ENCODE results near the gene SUSD1. TPM values are rescaled to one million over a fixed set of nuclear protein-coding genes. Genes with fewer than 3 reads are reported as not detected.

Gene SUSD1
- total RNA-seq, 2 experiments from 2014 or later, result 0.32 TPM; not detected in 1

DNA sequence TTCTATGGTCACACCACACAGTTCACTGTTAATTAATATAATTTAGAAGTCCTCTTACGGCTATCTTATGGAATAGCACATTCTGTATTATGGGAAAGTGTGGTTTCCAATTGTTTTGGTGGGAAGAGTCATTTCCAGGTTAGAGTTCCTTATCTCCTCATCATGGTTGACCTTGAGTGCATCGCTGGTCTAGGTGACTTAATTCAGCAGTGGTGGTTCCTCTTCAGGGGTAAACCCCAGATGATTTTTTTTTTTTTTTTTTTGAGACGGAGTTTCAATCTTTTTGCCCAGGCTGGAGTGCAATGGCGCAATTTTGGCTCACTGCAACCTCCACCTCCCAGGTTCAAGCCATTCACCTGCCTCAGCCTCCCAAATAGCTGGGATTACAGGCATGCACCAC is 171.6 kb downstream of the SUSD1 start:
- Histone ChIP-seq H3K36me3 (ENCODE audit: insufficient read depth, low read length) (no peaks in the 10 kb centered on the region), H4K20me1 (ENCODE audit: insufficient read depth, low read length) (no peaks in the 10 kb centered on the region), H2AFZ (ENCODE audit: low read length) (no peak overlapping the region), H3K27ac (ENCODE audit: low read depth, low read length, poor library complexity, severe bottlenecking) (no peak overlapping the region), H3K9me3 (ENCODE audit: low read length) (no peaks in the 10 kb centered on the region), H3K79me2 (ENCODE audit: insufficient read depth, low read depth, low read length) (no peaks in the 10 kb centered on the region), H3K4me2 (ENCODE audit: low read length) (no peak overlapping the region), H3K9me2 (ENCODE audit: insufficient read depth, low read length) (no peaks in the 10 kb centered on the region), H3K4me1 (ENCODE audit: insufficient read depth, low read length, poor library complexity, severe bottlenecking) (no peaks in the 10 kb centered on the region), H3K4me3 (ENCODE audit: low read depth, low read length, poor library complexity, severe bottlenecking) (no peak overlapping the region)
- ChIA-PET CTCF (ENCODE audit: unreplicated experiment) (no interaction called here), POLR2A (interaction anchor here (0.7 kb wide), 1 partner anchor 161 kb away, joined by 8 read pairs; no protein-coding TSS in a partner anchor)
- BruUV-seq (replicated peaks), result no TSS peak
- DNase-seq (ENCODE audit: low spot score), result no peak
- intact Hi-C loops (cut with micrococcal nuclease; ENCODE audit: unreplicated experiment), result no loop called here
- TF ChIP-seq, protein P1, sequence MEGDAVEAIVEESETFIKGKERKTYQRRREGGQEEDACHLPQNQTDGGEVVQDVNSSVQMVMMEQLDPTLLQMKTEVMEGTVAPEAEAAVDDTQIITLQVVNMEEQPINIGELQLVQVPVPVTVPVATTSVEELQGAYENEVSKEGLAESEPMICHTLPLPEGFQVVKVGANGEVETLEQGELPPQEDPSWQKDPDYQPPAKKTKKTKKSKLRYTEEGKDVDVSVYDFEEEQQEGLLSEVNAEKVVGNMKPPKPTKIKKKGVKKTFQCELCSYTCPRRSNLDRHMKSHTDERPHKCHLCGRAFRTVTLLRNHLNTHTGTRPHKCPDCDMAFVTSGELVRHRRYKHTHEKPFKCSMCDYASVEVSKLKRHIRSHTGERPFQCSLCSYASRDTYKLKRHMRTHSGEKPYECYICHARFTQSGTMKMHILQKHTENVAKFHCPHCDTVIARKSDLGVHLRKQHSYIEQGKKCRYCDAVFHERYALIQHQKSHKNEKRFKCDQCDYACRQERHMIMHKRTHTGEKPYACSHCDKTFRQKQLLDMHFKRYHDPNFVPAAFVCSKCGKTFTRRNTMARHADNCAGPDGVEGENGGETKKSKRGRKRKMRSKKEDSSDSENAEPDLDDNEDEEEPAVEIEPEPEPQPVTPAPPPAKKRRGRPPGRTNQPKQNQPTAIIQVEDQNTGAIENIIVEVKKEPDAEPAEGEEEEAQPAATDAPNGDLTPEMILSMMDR (conservative IDR thresholded peaks at IDR 0.05; ENCODE audit: low read length), result no peak
- no peak for TF ChIP-seq EZH2phosphoT487 (IDR thresholded peaks at IDR 0.05; ENCODE audit: borderline replicate concordance, low read depth, low read length)

DNA sequence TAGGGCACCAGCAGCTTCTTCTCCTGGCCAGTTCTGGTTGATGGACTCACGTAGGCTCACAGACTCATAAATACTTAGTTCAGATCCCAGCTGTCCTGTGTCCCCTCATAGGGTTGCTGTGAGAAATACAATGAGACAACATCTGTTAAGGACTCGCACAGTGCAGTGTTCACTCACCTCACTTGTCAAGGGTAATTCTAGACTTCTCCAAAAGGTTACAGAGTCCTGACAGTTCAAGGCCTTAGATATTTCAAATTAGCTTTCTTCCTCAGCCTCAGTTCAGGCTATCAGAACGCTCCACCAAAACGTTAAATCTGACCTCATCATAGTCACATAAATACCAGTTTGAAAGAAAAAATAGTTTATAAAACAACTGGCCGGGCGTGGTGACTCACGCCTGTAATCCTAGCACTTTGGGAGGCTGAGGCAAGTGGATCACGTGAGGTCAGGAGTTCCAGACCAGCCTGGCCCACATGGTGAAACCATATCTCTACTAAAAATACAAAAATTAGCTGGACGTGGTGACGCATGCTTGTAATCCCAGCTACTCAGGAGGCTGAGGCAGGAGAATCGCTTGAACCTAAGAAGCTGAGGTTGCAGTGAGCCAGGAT is 172.1 kb downstream of the SUSD1 start:
- TF ChIP-seq, protein P1 (conservative IDR thresholded peaks at IDR 0.05; ENCODE audit: low read length), result no peak
- TF ChIP-seq EZH2phosphoT487 (IDR thresholded peaks at IDR 0.05; ENCODE audit: borderline replicate concordance, low read depth, low read length), result no peak
- H2AFZ ChIP-seq (ENCODE audit: low read length), result no peak overlapping the region

DNA sequence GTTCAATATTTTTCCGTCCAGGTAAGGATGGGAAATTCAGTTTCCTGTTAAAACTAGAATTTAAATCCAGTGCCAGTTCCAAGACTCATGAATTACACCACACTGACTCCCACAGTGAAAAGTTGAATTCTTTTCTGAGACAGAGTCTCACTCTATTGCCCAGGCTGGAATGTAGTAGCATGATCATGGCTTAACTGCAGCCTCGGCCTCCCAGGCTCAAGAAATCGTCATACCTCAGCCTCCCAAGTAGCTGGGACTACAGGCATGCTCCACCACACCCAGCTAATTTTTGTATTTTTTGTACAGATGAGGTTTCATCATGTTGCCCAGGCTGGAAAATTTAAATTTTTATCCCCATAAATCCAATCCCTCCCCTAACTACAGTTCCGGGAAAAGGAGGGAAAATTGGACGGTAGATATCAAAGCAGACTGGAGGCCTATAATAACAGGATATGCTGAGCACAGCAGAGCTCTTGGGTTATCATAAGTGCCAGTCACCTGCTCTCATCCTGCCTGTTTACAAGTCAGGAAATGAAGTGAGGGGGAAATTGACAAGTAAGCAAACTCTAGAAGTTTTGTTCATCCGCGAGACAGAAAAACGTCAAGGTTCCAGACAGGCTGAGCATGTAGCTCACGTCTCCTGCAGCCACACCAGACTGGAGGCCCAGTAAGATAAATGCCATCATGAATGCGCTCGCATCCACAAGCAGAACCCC is 172.8 kb downstream of the SUSD1 start:
- no peak overlapping the region for H3K4me3 ChIP-seq (ENCODE audit: low read depth, low read length, poor library complexity, severe bottlenecking)
- no peaks in the 10 kb centered on the region for H3K79me2 ChIP-seq (ENCODE audit: insufficient read depth, low read depth, low read length)
- H3K27ac ChIP-seq (ENCODE audit: low read depth, low read length, poor library complexity, severe bottlenecking), result no peak overlapping the region
- ChIA-PET POLR2A (interaction anchor here (1.0 kb wide), 1 partner anchor 8 kb away, joined by 3 read pairs; no protein-coding TSS in a partner anchor), CTCF (ENCODE audit: unreplicated experiment) (no interaction called here)
- no peak overlapping the region for H2AFZ ChIP-seq (ENCODE audit: low read length)
- no peaks in the 10 kb centered on the region for H4K20me1 ChIP-seq (ENCODE audit: insufficient read depth, low read length)
- BruUV-seq (replicated peaks), result no TSS peak
- no peaks in the 10 kb centered on the region for H3K4me1 ChIP-seq (ENCODE audit: insufficient read depth, low read length, poor library complexity, severe bottlenecking)
- no peaks in the 10 kb centered on the region for H3K9me2 ChIP-seq (ENCODE audit: insufficient read depth, low read length)
- no peak for TF ChIP-seq EZH2phosphoT487 (IDR thresholded peaks at IDR 0.05; ENCODE audit: borderline replicate concordance, low read depth, low read length)
- TF ChIP-seq, protein P1 (conservative IDR thresholded peaks at IDR 0.05; ENCODE audit: low read length), result no peak
- intact Hi-C loops (cut with micrococcal nuclease; ENCODE audit: unreplicated experiment), result no loop called here
- H3K9me3 ChIP-seq (ENCODE audit: low read length), result no peaks in the 10 kb centered on the region
- H3K36me3 ChIP-seq (ENCODE audit: insufficient read depth, low read length), result no peaks in the 10 kb centered on the region
- H3K4me2 ChIP-seq (ENCODE audit: low read length), result no peak overlapping the region
- no peak for DNase-seq (ENCODE audit: low spot score)

More for the DNA sequence above, 172.1 kb downstream of the SUSD1 start:
- H3K4me1 ChIP-seq (ENCODE audit: insufficient read depth, low read length, poor library complexity, severe bottlenecking), result no peaks in the 10 kb centered on the region
- no peaks in the 10 kb centered on the region for H3K79me2 ChIP-seq (ENCODE audit: insufficient read depth, low read depth, low read length)
- no peak overlapping the region for H3K4me2 ChIP-seq (ENCODE audit: low read length)
- no peak for DNase-seq (ENCODE audit: low spot score)
- H3K27ac ChIP-seq (ENCODE audit: low read depth, low read length, poor library complexity, severe bottlenecking), result no peak overlapping the region
- intact Hi-C loops (cut with micrococcal nuclease; ENCODE audit: unreplicated experiment), result no loop called here
- ChIA-PET CTCF (ENCODE audit: unreplicated experiment) (no interaction called here), POLR2A (interaction anchor here (1.0 kb wide), 1 partner anchor 9 kb away, joined by 3 read pairs; no protein-coding TSS in a partner anchor)
- no TSS peak for BruUV-seq (replicated peaks)
- no peaks in the 10 kb centered on the region for H4K20me1 ChIP-seq (ENCODE audit: insufficient read depth, low read length)
- no peaks in the 10 kb centered on the region for H3K9me2 ChIP-seq (ENCODE audit: insufficient read depth, low read length)
- H3K36me3 ChIP-seq (ENCODE audit: insufficient read depth, low read length), result no peaks in the 10 kb centered on the region
- no peak overlapping the region for H3K4me3 ChIP-seq (ENCODE audit: low read depth, low read length, poor library complexity, severe bottlenecking)
- no peaks in the 10 kb centered on the region for H3K9me3 ChIP-seq (ENCODE audit: low read length)
